GM12873 (cell line): ENCODE data around the gene KLRF1.
A peak's percentile ranks its signal among the peaks of the same experiment; 100 is the strongest.

ENCODE experiments used
- CTCF ChIP-seq: IDR thresholded peaks from 2 replicates; pipeline ENCODE4 v1.5.1; 2012; ENCODE audit warnings: low read depth, mild to moderate bottlenecking, moderate library complexity, low read length, control low read depth; ENCODE audit not compliant: insufficient read depth; ENCODE audit errors: missing control alignments

Gene KLRF1

GRCh38 chr12:9796971-9797370, 30.3 kb upstream of the KLRF1 start:
- no peak for TF ChIP-seq CTCF

GRCh38 chr12:9797722-9798619, 29.3 kb upstream of the KLRF1 start:
- peak; percentile 90 for TF ChIP-seq CTCF

- no peak for TF ChIP-seq CTCF
Measured at GRCh38 chr12:9799961-9800360, 27.3 kb upstream of the KLRF1 start.

GRCh38 chr12:9805883-9806282, 21.4 kb upstream of the KLRF1 start:
- TF ChIP-seq CTCF = no peak

GRCh38 chr12:9806714-9807113, 20.6 kb upstream of the KLRF1 start:
- TF ChIP-seq CTCF = no peak

- no peak for TF ChIP-seq CTCF
Measured at GRCh38 chr12:9808504-9808903, 18.8 kb upstream of the KLRF1 start.

GRCh38 chr12:9809338-9809737, 17.9 kb upstream of the KLRF1 start:
- TF ChIP-seq CTCF = no peak
